ENCODE results near the gene CEND1.

The CEND1 gene

DNA sequence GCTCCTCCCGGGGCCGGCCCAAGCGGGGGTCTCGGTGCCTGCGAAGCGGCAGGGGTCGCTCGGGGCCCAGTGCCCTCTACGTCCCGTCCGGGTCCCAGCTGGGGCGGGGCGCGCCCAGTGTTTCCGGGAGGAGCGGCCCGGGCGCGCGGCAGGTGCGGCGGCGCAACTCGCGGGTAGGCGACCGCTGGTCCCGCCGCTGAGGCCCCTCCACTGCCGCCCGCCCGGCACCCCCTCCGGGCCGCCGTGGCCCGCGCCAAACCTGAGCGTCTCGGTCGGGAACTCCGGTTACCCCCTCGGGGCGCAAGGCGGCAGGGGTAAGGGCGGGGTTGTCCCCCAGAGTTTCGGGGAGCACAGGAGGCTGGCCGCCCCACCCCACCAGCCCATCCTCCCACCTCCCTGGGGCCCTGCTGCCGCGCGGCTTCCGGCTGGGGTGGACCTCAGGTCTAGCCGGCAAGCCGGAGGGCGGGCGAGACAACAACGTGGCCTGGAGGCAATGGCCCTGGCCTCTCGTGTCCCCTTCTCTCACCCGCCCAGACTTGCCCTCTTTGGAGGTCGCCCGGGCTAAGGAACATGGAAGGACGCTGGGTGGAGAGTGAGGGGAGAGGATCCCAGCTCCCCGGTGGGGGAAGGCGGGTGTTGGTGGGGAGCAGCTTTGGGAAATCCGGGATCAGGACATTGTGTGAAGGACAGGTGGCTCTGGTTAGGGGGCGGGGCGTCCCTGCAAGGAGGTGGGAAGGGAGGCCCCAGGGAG is 37.4 kb upstream of the CEND1 start:
- DNase-seq (ENCODE audit: low read depth in 2 of 2): no peak

DNA sequence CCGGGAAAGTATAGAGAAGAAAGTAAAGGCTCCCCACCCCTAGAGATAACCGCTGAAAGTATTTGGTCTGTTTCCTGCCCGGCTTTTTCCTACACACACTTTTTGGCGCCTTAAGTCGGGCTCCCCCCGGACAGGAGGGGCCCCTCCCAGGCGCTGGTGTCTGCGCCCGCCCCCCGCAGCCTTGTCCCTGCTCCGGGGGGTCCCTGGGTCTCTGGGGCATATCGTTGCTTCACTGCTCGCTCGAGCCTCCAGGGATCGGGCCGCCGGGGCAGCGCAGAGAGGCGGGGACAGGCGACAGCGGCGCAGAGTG is 36.9 kb upstream of the CEND1 start:
- DNase-seq (ENCODE audit: low read depth in 2 of 2): no peak

DNA sequence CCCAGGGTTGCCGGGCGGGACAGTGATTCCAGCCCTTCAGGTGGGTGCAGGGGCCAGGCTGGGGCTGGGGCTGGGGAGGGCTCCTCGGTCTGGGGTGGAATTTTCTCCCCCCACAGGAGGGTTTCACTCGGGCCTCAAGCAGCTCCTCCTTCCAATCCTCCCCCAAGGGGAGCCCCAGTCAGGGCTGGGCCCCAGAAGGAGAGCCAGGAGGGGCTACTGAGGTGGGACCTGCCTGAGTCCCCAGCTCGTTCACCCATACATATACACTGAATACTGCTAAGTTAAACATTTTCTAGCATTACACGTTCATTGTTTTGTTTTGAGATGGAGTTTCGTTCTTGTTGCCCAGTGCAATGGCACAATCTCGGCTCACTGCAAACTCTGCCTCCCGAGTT is 36.3 kb upstream of the CEND1 start:
- no peak for DNase-seq (ENCODE audit: low read depth in 2 of 2)

DNA sequence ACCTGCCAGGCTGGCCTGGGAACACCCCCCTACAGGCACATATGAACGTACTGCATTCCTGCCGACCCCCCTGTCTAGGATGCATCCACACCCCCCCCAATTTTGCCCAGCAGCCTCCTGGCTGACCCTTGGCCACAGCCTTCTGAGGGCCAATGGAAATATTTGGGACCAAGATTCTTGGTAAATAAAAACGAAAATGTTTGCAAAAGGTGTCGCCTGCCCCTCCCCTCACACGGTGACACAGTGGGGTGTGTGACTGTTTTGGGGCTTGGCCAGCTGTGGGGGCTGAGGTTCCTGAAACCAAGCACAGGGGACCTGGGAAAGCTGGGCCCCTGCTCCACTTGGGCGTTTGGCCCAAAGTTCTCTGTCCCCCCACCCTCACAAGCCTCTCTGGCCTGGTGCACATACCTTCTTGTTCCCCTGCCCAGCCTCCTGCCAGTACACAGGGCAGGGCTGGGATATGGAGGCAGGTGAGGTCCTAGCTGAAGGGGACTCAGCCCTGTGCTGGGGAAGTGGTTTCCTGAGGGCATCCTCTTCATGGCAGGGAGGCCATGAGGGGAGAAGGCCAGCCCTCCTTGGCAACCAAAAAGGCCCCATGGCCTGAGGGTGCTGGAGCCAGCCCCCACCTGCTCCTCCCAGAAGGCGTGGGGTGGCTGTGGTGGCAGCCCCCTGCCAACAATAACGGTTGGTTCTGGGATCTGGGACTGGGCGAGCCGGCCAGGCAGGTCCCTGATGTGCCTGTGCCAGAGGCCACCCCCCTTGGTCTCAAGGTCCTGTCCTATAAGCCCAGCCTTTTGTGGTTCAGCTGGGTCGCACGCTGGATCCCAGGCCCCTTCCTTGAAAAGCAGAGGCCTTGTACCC is 35.7 kb upstream of the CEND1 start:
- no peak for DNase-seq (ENCODE audit: low read depth in 2 of 2)

DNA sequence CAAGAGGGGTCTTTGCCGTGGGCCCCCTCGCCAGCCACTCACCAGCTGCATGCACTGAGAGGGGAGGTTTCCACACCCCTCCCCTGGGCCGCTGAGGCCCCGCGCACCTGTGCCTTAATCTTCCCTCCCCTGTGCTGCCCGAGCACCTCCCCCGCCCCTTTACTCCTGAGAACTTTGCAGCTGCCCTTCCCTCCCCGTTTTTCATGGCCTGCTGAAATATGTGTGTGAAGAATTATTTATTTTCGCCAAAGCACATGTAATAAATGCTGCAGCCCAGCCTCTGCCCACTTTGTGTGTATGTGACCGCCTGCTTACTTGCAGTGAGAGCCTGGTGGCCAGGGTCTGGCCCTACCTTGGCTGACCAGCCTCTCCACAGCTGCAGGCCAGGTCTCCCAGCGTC is 35.1 kb upstream of the CEND1 start:
- no peak for DNase-seq (ENCODE audit: low read depth in 2 of 2)

DNA sequence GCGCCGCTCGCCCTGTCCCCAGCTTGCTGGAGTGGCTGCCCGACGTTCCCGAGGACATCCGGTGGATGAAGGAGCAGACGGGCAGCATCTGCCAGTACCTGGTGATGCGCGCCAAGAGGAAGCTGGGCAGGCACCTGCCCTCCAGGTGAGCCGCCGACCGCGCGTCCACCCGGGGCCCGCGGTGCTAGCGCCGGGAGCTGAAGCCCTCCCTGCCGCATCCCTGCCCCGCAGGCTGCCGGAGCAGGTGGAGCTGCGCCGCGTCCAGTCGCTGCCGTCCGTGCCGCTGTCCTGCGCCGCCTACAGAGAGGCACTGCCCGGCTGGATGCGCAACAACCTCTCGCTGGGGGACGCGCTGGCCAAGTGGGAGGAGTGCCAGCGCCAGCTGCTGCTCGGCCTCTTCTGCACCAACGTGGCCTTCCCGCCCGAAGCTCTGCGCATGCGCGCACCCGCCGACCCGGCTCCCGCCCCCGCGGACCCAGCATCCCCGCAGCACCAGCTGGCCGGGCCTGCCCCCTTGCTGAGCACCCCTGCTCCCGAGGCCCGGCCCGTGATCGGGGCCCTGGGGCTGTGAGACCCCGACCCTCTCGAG is 34.5 kb upstream of the CEND1 start:
- no peak for DNase-seq (ENCODE audit: low read depth in 2 of 2)

DNA sequence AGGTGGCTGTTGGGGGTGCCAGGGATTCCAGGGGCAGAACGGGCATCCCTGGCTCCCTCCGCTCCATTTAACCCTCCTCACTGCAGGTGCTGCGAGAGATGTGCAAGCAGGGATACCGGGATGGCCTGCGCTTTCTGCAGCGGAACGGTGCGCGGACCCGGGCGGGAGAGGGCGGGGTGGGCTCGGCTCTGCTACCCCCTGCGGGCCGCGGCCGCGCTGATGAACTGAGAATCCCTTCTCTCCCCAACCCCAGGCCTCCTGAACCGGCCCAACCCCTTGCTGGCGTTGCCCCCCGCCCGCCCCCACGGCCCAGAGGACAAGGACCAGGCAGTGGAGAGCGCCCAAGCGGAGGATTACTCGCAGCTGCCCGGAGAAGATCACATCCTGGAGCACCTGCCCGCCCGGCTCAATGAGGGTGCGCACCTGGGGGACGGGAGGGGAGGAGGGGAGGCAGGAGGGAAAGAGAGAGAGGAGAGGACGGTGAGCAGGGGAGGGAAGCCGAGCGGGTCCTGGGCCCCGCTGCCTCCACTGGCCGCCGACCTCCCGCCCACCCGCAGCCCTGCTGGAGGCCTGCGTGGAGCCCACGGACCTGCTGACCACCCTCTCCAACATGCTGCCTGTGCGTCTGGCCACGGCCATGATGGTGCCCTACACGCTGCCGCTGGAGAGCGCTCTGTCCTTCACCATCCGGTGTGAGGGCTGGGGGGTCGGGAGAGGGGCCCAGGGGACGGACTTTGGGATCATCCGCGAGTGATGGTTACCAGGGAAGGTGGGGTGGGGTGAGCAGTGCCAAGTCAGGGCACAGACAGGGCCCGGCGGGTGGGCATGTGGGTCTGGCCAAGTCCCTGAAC is 33.8 kb upstream of the CEND1 start:
- no peak for DNase-seq (ENCODE audit: low read depth in 2 of 2)

DNA sequence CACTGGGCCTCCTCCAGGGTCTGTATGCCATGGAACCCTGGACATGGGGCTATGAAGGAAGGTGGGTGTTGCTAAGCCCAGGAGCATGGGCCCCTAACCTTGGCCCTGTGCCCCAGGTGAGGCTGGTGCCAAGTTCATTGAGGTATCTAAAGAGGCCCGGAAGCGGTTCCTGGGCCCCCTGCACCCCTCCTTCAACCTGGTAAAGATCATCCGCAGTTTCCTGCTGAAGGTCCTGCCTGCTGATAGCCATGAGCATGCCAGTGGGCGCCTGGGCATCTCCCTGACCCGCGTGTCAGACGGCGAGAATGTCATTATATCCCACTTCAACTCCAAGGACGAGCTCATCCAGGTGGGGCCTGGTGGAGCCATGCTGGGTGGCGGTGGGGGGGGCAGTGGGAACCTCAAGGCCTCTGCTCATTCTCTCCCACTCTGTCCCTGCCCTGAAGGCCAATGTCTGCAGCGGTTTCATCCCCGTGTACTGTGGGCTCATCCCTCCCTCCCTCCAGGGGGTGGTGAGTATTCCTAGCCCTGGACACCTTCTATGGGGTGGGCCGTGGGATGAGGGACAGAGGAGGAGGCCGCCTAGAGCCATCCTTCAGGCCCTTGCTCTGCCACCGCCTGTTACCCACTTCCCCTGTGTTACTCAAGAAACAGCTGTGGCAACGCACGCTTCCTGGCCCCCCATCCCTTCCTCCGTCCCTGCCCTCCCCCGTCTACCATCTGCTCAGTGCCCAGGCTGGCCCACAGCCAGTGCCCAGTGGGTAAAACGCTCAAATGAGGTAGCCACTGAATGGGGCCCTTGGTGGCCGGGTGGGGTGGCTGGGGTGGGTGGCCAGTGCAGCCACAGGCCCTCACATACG is 31.9 kb upstream of the CEND1 start:
- no peak for DNase-seq (ENCODE audit: low read depth in 2 of 2)

DNA sequence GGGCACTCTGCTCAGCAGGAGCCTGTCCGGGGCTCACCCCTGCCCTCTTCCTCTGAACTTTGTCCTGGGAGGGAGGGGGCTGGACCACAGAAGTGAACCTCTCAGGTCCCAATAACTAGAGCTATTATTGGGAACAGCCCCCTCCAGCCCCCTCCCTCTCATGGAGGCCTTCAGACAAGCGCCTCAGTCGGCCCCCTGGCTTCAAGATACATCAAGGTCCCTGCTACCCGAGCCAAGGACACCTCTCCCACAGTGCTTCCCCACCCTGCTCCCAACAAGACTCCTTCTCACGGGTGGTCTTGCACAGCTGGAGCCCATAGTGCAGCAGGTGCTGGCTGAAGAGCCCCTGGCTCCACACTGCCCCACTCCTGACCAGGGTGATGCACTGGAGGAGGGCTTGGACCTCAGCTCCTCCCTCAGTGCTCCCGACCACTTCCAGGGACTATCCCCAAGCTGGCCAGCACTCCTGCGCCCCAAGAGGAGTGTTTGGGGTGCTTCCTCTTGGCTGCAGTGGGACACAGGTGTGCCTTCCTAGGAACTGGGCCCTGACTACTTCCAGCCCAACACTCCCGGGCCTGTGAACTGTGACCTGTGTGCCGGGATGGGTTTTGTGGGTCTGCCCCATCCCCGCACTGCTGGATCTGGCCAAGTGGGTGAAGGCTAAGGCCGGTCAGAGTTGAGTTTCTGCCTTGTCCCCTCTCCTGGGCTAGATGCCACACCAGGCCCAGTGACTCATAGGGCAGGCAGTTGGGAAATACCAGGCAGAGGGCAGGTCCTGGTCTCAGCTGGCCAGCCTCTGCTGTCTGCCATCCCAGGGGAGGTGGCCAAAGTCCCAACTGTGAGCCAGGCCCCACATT is 31.0 kb upstream of the CEND1 start:
- DNase-seq (ENCODE audit: low read depth in 2 of 2): no peak

DNA sequence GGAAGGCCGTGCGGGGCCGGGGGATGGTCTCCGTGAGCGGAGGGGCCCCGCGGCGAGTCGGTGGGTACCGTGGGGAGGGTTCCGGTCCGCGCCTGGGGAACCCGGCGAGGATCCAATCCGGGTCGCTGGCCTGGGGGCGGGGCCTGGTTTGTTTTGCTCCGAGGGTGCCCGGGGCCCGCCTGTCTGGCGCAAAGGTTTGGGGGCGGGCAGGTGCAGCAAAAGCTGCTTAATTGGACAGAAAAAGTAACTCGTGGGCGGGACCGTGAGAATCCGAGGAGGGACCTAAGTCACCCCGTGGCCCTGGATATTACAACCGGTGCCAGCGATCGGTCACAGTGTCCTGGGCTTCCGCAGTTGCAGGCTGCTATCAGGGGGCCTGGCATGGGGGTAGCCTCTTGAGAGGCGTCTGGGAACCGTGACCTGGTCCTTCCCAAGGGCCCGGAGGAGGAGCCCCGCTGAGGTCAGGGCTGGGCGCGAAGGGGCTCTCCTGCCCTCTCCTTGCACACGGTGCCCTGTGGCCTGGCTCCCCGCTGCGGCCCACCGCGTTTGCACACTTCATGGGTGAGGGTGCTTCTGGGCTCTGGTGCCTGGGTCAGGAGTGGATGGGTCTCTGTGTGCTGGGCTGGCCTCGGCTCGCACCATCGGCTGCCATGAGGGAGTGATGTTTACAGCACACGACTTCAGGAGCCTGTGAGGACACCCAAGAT is 30.2 kb upstream of the CEND1 start:
- DNase-seq (ENCODE audit: low read depth in 2 of 2): no peak

DNA sequence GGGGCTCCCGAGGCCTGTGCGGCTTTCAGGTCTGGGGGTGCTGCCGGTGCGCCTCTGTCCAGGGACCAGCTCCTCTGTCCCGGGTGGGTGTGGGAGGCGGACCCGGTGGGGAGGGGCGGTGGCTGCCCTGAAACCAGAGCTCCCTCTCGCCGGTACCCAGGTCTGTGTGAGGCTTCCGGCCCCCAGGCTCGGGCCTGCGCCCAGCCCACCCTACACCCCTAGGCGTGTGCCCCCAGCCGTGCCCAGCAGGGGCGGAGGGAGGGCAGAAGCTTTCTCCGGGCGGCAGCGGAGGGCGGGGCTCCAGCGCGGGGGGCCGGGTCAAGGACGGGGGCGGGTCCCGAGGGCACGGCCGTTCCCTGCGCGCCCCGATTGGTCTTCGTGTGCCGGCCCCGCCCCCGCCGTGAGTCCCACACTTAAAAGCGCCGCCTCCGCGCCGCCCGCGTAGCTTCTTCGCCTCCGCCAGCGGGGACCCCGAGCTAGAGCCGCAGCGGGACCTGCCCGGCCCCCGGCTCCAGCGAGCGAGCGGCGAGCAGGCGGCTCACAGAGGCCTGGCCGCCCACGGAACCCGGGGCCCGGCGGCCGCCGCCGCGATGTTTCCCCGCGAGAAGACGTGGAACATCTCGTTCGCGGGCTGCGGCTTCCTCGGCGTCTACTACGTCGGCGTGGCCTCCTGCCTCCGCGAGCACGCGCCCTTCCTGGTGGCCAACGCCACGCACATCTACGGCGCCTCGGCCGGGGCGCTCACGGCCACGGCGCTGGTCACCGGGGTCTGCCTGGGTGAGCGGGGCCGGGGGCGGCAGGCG is 29.4 kb upstream of the CEND1 start:
- DNase-seq (ENCODE audit: low read depth in 2 of 2): peak; percentile 68 to 71

DNA sequence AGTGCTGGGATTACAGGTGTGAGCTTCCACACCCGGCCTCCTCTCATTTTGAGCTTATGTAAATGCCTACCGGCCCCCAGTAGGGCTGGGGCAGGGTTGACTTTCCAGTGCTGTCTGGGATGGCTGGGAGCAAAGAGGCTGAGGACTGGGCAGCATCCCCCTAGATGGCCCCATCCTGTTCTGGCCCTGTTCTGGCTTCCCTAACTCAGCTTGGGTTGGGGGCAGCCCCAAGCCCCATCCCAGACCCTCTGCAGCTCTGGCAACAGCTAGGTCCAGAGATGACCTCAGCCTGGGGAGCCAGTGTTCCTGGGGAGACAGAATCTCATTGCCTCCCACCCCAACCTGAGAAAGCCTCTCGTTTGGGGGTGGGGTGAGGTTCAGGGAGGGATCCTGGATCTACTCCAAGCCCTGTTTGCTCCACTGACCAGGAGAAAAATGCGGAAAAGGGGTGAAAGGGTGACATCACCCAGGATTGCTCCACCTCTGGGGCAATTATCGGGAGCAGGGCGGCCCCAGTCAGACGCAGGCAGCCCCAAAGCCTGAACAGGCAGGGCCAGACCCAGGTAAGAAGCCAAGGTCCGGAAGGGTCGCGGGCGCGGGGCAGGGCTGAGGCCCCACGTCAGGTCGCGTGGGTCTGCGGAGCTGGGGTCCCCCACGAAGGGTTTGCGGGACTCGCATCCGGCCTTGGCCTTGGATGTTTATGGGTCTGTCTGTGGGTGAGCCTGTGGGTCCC is 28.7 kb upstream of the CEND1 start, which contains the start of gene PNPLA2:
TSS of gene PNPLA2 (plus strand) at position 519 of the 733 bp plus-strand sequence. CDS start 805 bp downstream, outside the sequence.
- no peak for DNase-seq (ENCODE audit: low read depth in 2 of 2)

DNA sequence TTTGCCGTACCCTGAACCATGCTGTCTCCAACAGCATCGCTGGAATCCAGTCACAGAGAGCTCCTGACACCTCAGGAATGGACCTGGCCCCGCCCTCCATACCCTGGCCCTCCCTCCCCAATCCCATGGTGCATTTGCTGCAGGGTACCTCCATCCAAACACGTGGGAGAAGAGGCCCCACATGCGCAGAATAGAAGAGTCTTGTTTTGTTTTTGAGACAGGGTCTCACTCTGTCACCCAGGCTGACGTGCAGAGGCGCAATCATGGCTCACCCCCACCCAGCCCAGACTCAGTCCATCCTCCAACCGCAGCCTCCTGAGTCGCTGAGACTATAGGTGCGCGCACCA is 26.5 kb upstream of the CEND1 start:
- DNase-seq (ENCODE audit: low read depth in 2 of 2): no peak

DNA sequence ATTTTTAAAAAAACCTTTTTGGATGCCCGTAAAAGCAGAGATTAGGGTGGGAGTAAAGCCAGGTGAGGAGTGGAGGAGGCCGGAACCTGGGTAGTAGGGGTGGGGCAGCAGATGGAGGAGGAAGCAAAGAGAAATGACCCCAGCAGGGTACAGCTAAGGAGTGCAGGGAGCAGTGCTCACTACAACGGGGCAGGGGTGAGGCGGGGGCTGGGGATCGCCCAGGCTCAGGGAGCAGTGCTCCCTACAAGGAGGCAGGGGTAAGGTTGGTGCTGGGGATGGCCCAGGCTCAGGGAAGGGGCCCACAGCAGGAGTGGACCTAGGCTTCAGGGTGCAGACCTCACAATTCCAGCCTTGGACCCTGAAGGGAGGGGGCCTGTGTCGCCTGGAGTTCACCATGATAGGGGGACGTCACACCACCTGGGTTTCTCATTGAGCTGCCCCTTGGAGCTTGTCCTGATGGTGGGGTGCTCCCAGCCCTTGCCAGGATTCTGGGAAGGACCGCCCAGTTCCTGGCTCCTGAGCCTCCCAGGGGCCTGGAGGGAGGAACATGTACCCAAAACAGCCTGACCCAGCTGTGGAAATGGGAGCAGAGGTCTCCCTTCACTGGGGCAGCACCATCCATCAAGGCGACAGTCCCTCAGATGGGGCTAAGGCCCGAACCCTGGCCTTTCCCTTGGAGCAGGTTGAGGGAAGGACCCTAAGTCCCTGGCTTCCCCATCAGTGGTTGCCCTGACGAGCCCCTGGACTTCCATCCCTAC is 26.0 kb upstream of the CEND1 start:
- no peak for DNase-seq (ENCODE audit: low read depth in 2 of 2)

DNA sequence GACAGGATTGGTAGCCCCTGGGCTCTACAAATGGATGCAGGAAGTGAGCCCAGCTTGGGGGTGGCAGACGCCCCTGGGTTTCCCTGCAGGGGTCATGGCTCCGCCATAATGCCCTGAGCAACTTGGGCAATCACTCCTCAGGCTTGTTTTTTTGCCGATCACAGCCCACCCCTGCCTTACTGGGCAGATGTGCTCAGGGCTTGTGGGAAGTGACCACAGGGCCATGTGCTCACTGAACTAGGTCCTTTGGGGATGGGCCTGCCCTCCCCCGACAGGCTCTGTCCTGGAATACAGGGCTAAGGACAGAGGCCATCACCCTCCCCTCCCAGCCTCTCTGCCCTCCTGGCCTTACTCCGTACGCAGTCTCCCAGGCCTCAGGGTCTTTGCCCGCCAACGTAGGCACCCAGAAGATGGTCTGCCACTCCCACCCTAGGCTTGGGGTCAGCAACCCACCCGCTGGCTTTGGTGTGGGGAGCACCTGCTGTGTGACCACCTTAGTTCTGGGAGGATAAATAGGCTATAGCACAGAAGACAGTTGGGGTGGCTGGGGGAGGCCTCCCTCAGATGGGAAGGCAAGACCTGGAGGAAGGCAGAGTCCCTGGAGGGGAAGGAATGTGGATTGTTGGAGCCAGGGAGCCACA is 23.7 kb upstream of the CEND1 start:
- no peak for DNase-seq (ENCODE audit: low read depth in 2 of 2)

DNA sequence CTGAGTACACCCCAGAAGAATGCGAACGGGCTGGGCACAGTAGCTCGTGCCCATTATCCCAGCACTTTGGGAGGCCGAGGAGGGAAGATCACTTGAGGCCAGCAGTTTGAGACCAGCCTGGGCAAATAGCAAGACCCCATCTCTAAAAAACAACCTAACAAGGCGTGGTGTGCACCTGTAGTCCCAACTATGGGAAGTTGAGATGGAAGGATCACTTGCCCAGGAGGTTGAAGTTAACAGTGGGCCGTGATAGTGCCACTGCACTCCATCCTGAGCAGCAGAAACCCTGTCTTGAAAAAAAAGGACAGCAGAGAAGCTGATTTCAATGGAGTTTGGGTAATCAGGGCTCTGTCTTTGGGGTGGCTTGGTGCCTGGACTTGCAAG is 23.2 kb upstream of the CEND1 start:
- no peak for DNase-seq (ENCODE audit: low read depth in 2 of 2)

DNA sequence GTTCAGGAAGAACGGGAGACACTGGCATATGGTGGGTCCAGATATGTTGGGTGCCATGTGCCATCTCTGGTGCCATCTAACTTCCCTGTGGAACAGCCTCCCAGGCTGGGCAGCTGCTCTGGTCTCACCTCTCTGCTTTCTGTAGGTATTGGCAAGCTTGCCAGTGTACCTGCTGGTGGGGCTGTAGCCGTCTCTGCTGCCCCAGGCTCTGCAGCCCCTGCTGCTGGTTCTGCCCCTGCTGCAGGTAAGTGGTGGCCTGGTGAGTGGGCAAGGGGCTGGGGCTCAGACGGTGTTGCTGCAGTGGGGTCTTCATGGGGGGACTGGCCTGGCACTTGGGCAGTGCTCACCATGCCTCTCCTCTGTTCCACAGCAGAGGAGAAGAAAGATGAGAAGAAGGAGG is 22.5 kb upstream of the CEND1 start:
- DNase-seq (ENCODE audit: low read depth in 2 of 2): no peak

Data from fibroblast of skin of left quadriceps (primary cell).